Suppressor macrophage treated with lipopolysaccharide for 1 hour (primary cell): Measurements from ENCODE around the gene GTF3C1.

Experiments used
- DNase-seq, 3 donors: peaks; one replicate each; pipeline ENCODE4 v3.0.0-alpha.2; 2020 to 2022

GTF3C1 gene

DNA sequence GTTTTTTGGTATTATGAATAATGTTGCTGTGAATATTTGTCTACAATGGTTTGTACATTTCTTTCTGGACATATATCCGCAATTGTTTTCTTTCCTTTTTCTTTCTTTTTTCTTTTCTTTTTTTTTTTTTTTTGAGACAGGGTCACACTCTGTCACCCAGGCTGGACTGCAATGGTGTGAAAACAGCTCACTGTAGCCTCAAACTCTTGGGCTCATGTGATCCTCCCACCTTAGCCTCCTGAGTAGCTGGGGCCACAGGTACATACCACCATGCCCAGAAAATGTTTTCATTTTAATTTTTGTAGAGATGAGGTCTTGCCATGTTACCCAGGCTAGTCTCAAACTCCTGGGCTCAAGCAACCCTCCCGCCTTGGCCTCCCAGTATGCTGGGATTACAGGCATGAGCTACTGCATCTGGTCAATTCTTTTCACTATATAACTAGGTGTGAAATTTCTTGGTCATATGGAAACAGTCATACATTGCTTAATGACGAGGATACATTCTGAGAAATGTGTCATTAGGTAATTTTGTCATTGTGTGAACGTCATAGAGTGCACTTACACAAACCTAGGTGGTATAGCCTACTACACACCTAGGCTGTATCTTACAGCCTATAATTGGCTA, 132.6 kb downstream of the GTF3C1 start:
- DNase-seq, result no peak

DNA sequence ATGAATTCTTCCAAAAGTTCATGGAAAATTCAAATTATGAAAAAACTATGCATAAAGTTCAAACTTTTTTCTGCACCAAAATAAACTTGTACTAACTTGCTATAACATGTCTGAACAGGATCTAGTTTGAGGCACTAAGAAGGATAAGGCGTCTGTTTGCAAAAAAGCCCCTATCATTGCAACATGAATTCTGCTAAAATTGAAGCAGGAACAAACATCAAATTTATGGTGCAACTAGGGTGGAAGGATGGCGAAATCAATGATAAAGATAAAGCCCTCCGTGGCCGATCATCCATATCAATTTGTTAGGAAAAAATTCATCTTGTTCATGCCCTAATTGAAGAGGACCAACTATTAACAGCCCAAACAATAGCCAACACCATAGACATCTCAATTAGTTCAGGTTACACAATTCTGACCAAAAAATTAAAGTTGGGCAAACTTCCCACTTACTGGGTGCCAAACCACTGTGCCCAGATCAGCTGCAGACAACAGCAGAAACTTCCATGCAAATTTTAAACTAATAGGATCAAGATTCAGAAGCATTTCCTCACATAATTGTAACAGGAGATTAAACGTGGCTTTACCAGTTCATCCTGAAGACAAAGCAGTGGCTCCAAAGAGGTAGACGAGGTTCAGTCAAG, 134.8 kb downstream of the GTF3C1 start:
- peak; percentile 62 to 74 (median 68) for DNase-seq

DNA sequence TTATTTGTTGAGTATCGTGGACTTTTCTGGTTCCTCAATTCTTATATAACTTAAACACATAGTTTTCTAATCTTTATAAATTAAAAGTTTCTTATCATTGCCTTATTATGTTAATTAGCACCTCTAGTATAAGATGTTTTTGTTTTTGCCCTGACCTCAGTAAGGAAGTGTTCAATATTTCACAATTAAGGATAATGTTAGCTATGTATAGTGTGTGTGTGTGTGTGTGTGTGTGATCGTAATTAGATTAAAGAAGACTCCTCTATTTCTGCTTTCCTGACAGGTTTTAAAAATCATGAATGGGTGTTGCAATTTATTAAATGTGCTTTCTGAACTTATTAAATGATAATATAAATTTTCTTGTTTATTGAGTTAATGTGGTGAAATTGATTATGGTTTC, 135.8 kb downstream of the GTF3C1 start:
- DNase-seq, result no peak

- peak in 2 of 3 donors; percentile 69 to 71 for DNase-seq
Measured at GRCh38 chr16:27410761-27411160, 139.0 kb downstream of the GTF3C1 start.
